CD4-positive, alpha-beta T cell (primary cell): ENCODE results near the gene GPAM. TPM values are rescaled to one million over a fixed set of nuclear protein-coding genes. Genes with fewer than 3 reads are reported as not detected.

Source experiments
- ATAC-seq: fragments of 200-7000 bp; cut with Tn5 transposase; one replicate; pipeline ENCODE4 v1.10.0; 2022; ENCODE audit warnings: mild to moderate bottlenecking; ENCODE audit not compliant: poor library complexity
- CTCF ChIA-PET: fragments of 350-600 bp; sonication (Branson Sonifier 250); formaldehyde crosslinking; loops from one replicate; lab custom pipeline; 2021; ENCODE audit warnings: antibody characterized with exemption, inconsistent platforms; lab: Charles Lee
- POLR2A ChIA-PET: fragments of 350-600 bp; sonication (Branson Sonifier 250); formaldehyde crosslinking; loops from one replicate; lab custom pipeline; 2021; ENCODE audit warnings: antibody characterized with exemption, inconsistent platforms; lab: Charles Lee
- DNase-seq, 14 experiments: peaks; one replicate each; pipeline ENCODE4 v3.0.0-alpha.2; 2013 to 2020; ENCODE audit warnings: mixed read lengths in 2 of 14
- H3K27ac ChIP-seq, 2 donors: one replicate each; pipeline versions ENCODE4 v1.5.1 to v1.7.0; 2013; ENCODE audit warnings: low read length in 2 of 2, low read depth in 1 of 2, mild to moderate bottlenecking in 1 of 2
- H3K27me3 ChIP-seq, 2 experiments: 1 replicate in 1 of 2; 2 replicates in 1 of 2; pipeline versions ENCODE4 v1.6.1 to v1.7.0; 2013; ENCODE audit warnings: low read length in 2 of 2, control low read depth in 1 of 2, mild to moderate bottlenecking in 1 of 2, moderate library complexity in 1 of 2; ENCODE audit not compliant: insufficient read depth in 2 of 2, control insufficient read depth in 1 of 2
- H3K36me3 ChIP-seq: one replicate; pipeline ENCODE4 v1.6.1; 2013; ENCODE audit warnings: low read length, control low read depth; ENCODE audit not compliant: insufficient read depth
- H3K4me1 ChIP-seq: one replicate; pipeline ENCODE4 v1.6.1; 2013; ENCODE audit warnings: low read length, control low read depth; ENCODE audit not compliant: insufficient read depth
- H3K4me3 ChIP-seq: one replicate; pipeline ENCODE4 v1.5.1; 2013; ENCODE audit warnings: mild to moderate bottlenecking, low read length, moderate library complexity
- H3K9me3 ChIP-seq, 2 experiments: 1 replicate in 1 of 2; 2 replicates in 1 of 2; pipeline versions ENCODE4 v1.6.1 to v1.7.0; 2013; ENCODE audit warnings: low read length in 2 of 2, mild to moderate bottlenecking in 2 of 2, control low read depth in 1 of 2, moderate library complexity in 1 of 2; ENCODE audit not compliant: control insufficient read depth in 1 of 2, insufficient read depth in 1 of 2
- H3K27ac Mint-ChIP-seq: one replicate; pipeline ENCODE4 v1.8.0; 2020; ENCODE audit warnings: mixed read lengths
- H3K27me3 Mint-ChIP-seq: one replicate; pipeline ENCODE4 v1.8.0; 2021; ENCODE audit warnings: mixed read lengths
- H3K36me3 Mint-ChIP-seq: one replicate; pipeline ENCODE4 v1.8.0; 2021; ENCODE audit warnings: low read depth, mixed read lengths
- H3K4me1 Mint-ChIP-seq: one replicate; pipeline ENCODE4 v1.8.0; 2021; ENCODE audit warnings: low read depth, mixed read lengths
- H3K4me3 Mint-ChIP-seq: one replicate; pipeline ENCODE4 v1.8.0; 2020; ENCODE audit warnings: mild to moderate bottlenecking, mixed read lengths
- H3K9me3 Mint-ChIP-seq: one replicate; pipeline ENCODE4 v1.8.0; 2020; ENCODE audit warnings: mixed read lengths
- intact Hi-C, 2 experiments: fragments of 100-400 bp; cut with DNase I in 1 of 2; cut with micrococcal nuclease in 1 of 2; formaldehyde crosslinking; loops; one replicate each; pipeline versions ENCODE4 v1.15.1 to v1.9.0; 2023 to 2025; cut with DNase I, micrococcal nuclease
- total RNA-seq, 174 experiments: library from RNA in 2 of 174; stranded (reverse) in 2 of 174; gene quantifications; one replicate each; pipeline ENCODE4 v1.2.3 and lab custom pipeline; 2021 to 2026
- TF ChIP-seq, protein P1 (sequence below): fragments of 200-600 bp; IDR thresholded peaks from one replicate; pipeline ENCODE4 v1.8.0; 2022; ENCODE audit warnings: antibody characterized with exemption, mild to moderate bottlenecking

GPAM gene
- total RNA-seq, 2 experiments from 2014 or later: 4.8 to 6.7 TPM

DNA sequence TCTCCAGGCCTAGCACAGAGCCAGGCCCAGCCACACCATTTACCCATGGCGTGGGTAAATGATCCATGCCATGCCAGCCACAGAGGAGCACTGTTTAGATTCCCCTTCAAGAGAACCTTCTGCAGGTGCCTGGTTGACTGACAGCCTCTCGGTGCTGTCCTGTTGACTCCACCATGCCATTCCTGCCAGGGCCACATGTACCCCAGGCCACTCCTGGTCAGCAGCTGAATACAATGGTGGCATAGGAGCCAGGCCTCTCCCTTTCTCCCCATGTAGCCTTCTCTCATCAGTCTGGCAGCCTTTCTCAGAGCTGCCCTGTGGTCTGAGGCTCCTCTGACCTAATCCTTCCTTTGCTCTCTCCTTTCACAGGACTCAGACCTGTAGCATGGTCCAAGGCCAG is 39.2 kb upstream of the GPAM start:
- H3K4me3 Mint-ChIP-seq: no peak overlapping the region
- ChIA-PET CTCF (no interaction called here), POLR2A (no interaction called here)
- DNase-seq (no peak), ATAC-seq (no peak)
- no peaks in the 10 kb centered on the region for H3K36me3 Mint-ChIP-seq
- Histone ChIP-seq H3K4me1 (no peaks in the 10 kb centered on the region), H3K27ac (no peak overlapping the region), H3K9me3 (peaks cover 0 to 3% of the 10 kb centered on the region in 2 experiments), H3K27me3 (peaks cover 0 to 8% of the 10 kb centered on the region in 2 experiments), H3K4me3 (no peak overlapping the region), H3K36me3 (no peaks in the 10 kb centered on the region)
- H3K27ac Mint-ChIP-seq: no peak overlapping the region
- peaks cover 6% of the 10 kb centered on the region for H3K9me3 Mint-ChIP-seq
- TF ChIP-seq, protein P1, sequence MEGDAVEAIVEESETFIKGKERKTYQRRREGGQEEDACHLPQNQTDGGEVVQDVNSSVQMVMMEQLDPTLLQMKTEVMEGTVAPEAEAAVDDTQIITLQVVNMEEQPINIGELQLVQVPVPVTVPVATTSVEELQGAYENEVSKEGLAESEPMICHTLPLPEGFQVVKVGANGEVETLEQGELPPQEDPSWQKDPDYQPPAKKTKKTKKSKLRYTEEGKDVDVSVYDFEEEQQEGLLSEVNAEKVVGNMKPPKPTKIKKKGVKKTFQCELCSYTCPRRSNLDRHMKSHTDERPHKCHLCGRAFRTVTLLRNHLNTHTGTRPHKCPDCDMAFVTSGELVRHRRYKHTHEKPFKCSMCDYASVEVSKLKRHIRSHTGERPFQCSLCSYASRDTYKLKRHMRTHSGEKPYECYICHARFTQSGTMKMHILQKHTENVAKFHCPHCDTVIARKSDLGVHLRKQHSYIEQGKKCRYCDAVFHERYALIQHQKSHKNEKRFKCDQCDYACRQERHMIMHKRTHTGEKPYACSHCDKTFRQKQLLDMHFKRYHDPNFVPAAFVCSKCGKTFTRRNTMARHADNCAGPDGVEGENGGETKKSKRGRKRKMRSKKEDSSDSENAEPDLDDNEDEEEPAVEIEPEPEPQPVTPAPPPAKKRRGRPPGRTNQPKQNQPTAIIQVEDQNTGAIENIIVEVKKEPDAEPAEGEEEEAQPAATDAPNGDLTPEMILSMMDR: no peak
- peaks cover 32% of the 10 kb centered on the region for H3K27me3 Mint-ChIP-seq
- no peaks in the 10 kb centered on the region for H3K4me1 Mint-ChIP-seq
- intact Hi-C loops: no loop called here

DNA sequence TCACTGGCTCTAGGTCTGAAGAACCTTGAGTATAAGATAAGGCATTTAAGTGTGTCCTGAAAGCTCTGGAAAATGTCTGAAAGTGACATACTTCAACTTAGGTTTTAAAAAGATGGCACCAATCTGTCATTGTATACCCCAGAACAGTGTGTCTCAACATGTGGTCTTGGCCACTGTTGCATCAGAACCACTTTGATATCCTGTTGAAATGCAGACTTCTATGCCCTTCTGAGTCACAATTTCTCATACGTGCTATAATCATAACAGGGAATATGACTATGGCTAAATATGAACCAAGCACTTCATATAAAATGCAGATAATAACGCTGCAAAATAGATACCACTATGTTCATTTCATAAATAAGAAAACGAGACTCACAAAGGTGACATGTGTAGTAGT is 38.0 kb upstream of the GPAM start:
- intact Hi-C loops: no loop called here
- DNase-seq (no peak), ATAC-seq (no peak)
- H3K27ac ChIP-seq: no peak overlapping the region
- Mint-ChIP-seq H3K27me3 (peaks cover 23% of the 10 kb centered on the region), H3K9me3 (peaks cover 6% of the 10 kb centered on the region), H3K4me3 (no peak overlapping the region), H3K27ac (no peak overlapping the region), H3K4me1 (no peaks in the 10 kb centered on the region), H3K36me3 (no peaks in the 10 kb centered on the region)
- TF ChIP-seq, protein P1: no peak
- H3K9me3 ChIP-seq: peaks cover 0 to 3% of the 10 kb centered on the region in 2 experiments
- no peaks in the 10 kb centered on the region for H3K36me3 ChIP-seq
- H3K27me3 ChIP-seq: peaks cover 0 to 8% of the 10 kb centered on the region in 2 experiments
- CTCF ChIA-PET: no interaction called here
- H3K4me1 ChIP-seq: no peaks in the 10 kb centered on the region
- POLR2A ChIA-PET: no interaction called here
- no peak overlapping the region for H3K4me3 ChIP-seq

DNA sequence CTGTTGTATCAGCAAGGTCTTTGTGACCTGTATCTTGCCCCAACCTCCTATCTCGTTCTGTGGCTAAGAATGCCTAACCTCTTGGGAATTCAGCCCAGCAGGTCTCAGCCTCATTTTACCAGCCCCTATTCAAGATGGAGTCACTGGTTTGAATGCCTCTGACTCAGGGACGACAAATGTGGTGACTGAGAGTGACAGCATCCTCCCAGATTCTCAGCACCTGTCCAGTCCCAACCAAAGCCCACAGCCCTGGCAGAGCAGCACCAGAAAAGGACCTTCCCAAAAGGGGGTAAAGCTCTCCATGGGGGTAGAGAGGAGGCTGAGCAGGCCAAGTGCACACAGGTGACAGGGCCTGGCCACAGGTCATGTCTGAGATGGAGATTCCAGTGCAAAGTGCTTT is 35.4 kb upstream of the GPAM start:
- no peaks in the 10 kb centered on the region for H3K4me1 Mint-ChIP-seq
- CTCF ChIA-PET: no interaction called here
- intact Hi-C loops: no loop called here

More for the DNA sequence above, 35.4 kb upstream of the GPAM start:
- Mint-ChIP-seq H3K9me3 (peaks cover 6% of the 10 kb centered on the region), H3K4me3 (no peak overlapping the region), H3K36me3 (no peaks in the 10 kb centered on the region), H3K27me3 (peaks cover 12% of the 10 kb centered on the region), H3K27ac (no peak overlapping the region)
- peaks cover 0 to 5% of the 10 kb centered on the region in 2 experiments for H3K27me3 ChIP-seq
- TF ChIP-seq, protein P1: no peak
- no peak overlapping the region for H3K4me3 ChIP-seq
- POLR2A ChIA-PET: no interaction called here
- H3K4me1 ChIP-seq: no peaks in the 10 kb centered on the region
- no peak for ATAC-seq
- no peak overlapping the region for H3K27ac ChIP-seq
- no peak for DNase-seq
- peaks cover 0 to 3% of the 10 kb centered on the region in 2 experiments for H3K9me3 ChIP-seq
- no peaks in the 10 kb centered on the region for H3K36me3 ChIP-seq
